Gastrocnemius medialis (tissue), 4 donors: ENCODE measurements around the gene C5orf15.

Source experiments
- CTCF ChIP-seq, 5 experiments: fragments of 450-650 bp in 3 of 5; fragments of 200-600 bp in 2 of 5; sonication (generic) in 2 of 5; IDR thresholded peaks in 4 of 5; conservative IDR thresholded peaks in 1 of 5; 1 replicate in 4 of 5; 2 replicates in 1 of 5; pipeline ENCODE4 v1.5.1; 2016 to 2019; ENCODE audit warnings: antibody characterized with exemption in 5 of 5, mild to moderate bottlenecking in 3 of 5, moderate library complexity in 3 of 5
- POLR2A ChIP-seq, 2 donors: fragments of 450-650 bp; IDR thresholded peaks; one replicate each; pipeline ENCODE4 v1.6.1; 2017; ENCODE audit warnings: antibody characterized with exemption in 2 of 2, mild to moderate bottlenecking in 2 of 2, moderate library complexity in 2 of 2

- no peak for TF ChIP-seq CTCF (IDR thresholded peaks at IDR 0.05 in 4 of 5, conservative IDR thresholded peaks at IDR 0.05 in 1 of 5)
- TF ChIP-seq POLR2A (IDR thresholded peaks at IDR 0.05), result no peak
Observed at GRCh38 chr5:133927300-133928180, 40.9 kb downstream of the C5orf15 start.
